Kidney glomerular epithelial cell (primary cell): ENCODE data around the gene KLHL10.

ENCODE experiments used
- DNase-seq: peaks from one replicate; lab custom pipeline; 2025; lab: John Stamatoyannopoulos, UW

KLHL10 gene

GRCh38 chr17:41895617-41896016 is 58.0 kb downstream of the KLHL10 start:
- DNase-seq = no peak

GRCh38 chr17:41896726-41897125 is 59.1 kb downstream of the KLHL10 start:
- DNase-seq = no peak
